Caco-2 (cell line): ENCODE results near the gene ZMYND15. TPM values are rescaled to one million over a fixed set of nuclear protein-coding genes. Genes with fewer than 3 reads are reported as not detected.

ENCODE experiments used
- BruUV-seq: library from RNA; stranded (reverse); fragments of 400-500 nt; replicated peaks from 2 replicates; lab custom pipeline; 2021; lab: Mats Ljungman, UMichigan
- CTCF ChIA-PET: fragments of 300-600 bp; sonication (Branson Sonifier 250); formaldehyde crosslinking; loops from one replicate; lab custom pipeline; 2022; ENCODE audit warnings: antibody characterized with exemption; lab: Charles Lee
- POLR2A ChIA-PET: fragments of 300-600 bp; sonication (Branson Sonifier 250); formaldehyde crosslinking; loops from one replicate; lab custom pipeline; 2022; ENCODE audit warnings: antibody characterized with exemption; lab: Charles Lee
- DNase-seq, 2 experiments: peaks; one replicate each; pipeline versions ENCODE4 v3.0.0 to v3.0.0-alpha.2; 2020 to 2022
- H3K27me3 ChIP-seq: replicated peaks from 2 replicates; pipeline ENCODE4 v1.6.0; 2011; ENCODE audit warnings: low read length; ENCODE audit not compliant: control insufficient read depth, insufficient read depth
- H3K36me3 ChIP-seq: 2 replicates; pipeline ENCODE4 v1.5.1; 2011; ENCODE audit warnings: low read length; ENCODE audit not compliant: control insufficient read depth, insufficient read depth
- H3K4me1 ChIP-seq: fragments of 250-450 bp; sonication (Bioruptor Pico); 2 replicates; pipeline ENCODE4 v1.5.1; 2020; ENCODE audit warnings: mild to moderate bottlenecking
- H3K4me3 ChIP-seq: 2 replicates; pipeline ENCODE4 v1.5.1; 2011; ENCODE audit warnings: low read depth, mild to moderate bottlenecking, control low read depth, low read length
- H3K9me3 ChIP-seq: fragments of 250-450 bp; sonication (Bioruptor Pico); 2 replicates; pipeline ENCODE4 v1.5.1; 2020; ENCODE audit warnings: mild to moderate bottlenecking, moderate library complexity
- H3K27ac Mint-ChIP-seq: one replicate; pipeline ENCODE4 v1.8.0; 2022; ENCODE audit warnings: mixed read lengths; ENCODE audit not compliant: unreplicated experiment
- H3K27me3 Mint-ChIP-seq: one replicate; pipeline ENCODE4 v1.8.0; 2022; ENCODE audit warnings: mixed read lengths; ENCODE audit not compliant: insufficient read depth, unreplicated experiment
- H3K36me3 Mint-ChIP-seq: one replicate; pipeline ENCODE4 v1.8.0; 2022; ENCODE audit warnings: mild to moderate bottlenecking, mixed read lengths; ENCODE audit not compliant: insufficient read depth, unreplicated experiment
- H3K4me1 Mint-ChIP-seq: one replicate; pipeline ENCODE4 v1.8.0; 2022; ENCODE audit warnings: low read depth, mixed read lengths; ENCODE audit not compliant: unreplicated experiment
- H3K4me3 Mint-ChIP-seq: one replicate; pipeline ENCODE4 v1.8.0; 2022; ENCODE audit warnings: mild to moderate bottlenecking, moderate library complexity, mixed read lengths; ENCODE audit not compliant: unreplicated experiment
- H3K9me3 Mint-ChIP-seq: one replicate; pipeline ENCODE4 v1.8.0; 2022; ENCODE audit warnings: mixed read lengths; ENCODE audit not compliant: unreplicated experiment
- CTCF ChIP-seq, 2 experiments: fragments of 200-600 bp in 1 of 2; IDR thresholded peaks; 1 replicate in 1 of 2; 2 replicates in 1 of 2; pipeline versions ENCODE4 v1.5.1 to v1.8.0; 2011 to 2022; ENCODE audit warnings: antibody characterized with exemption in 1 of 2, control low read depth in 1 of 2, inconsistent platforms in 1 of 2, low read depth in 1 of 2, low read length in 1 of 2, mild to moderate bottlenecking in 1 of 2, moderate library complexity in 1 of 2; ENCODE audit not compliant: insufficient read depth in 1 of 2, severe bottlenecking in 1 of 2, unreplicated experiment in 1 of 2
- intact Hi-C: fragments of 100-400 bp; cut with micrococcal nuclease; formaldehyde crosslinking; loops from one replicate; pipeline ENCODE4 v1.10.0; 2022; ENCODE audit not compliant: unreplicated experiment
- total RNA-seq: library from RNA; stranded (reverse); gene quantifications from 2 replicates; pipeline ENCODE4 v1.2.3, GENCODE V29; 2022

ZMYND15 gene
- total RNA-seq, 1 experiment from 2014 or later = 3.5 TPM

GRCh38 chr17:4764595-4764994, 25.0 kb downstream of the ZMYND15 start:
- H3K4me3 Mint-ChIP-seq = no peak overlapping the region
- Histone ChIP-seq H3K36me3 (no peaks in the 10 kb centered on the region), H3K4me1 (no peaks in the 10 kb centered on the region), H3K9me3 (no peaks in the 10 kb centered on the region), H3K27me3 (no peaks in the 10 kb centered on the region), H3K4me3 (no peak overlapping the region)
- ChIA-PET CTCF (no interaction called here), POLR2A (no interaction called here)
- no peak for TF ChIP-seq CTCF (IDR thresholded peaks at IDR 0.05; ENCODE audit: insufficient read depth in 1 of 2, low read depth in 1 of 2, low read length in 1 of 2, severe bottlenecking in 1 of 2, unreplicated experiment in 1 of 2)
- no peaks in the 10 kb centered on the region for H3K36me3 Mint-ChIP-seq
- H3K9me3 Mint-ChIP-seq = no peaks in the 10 kb centered on the region
- BruUV-seq = no TSS peak
- no peaks in the 10 kb centered on the region for H3K4me1 Mint-ChIP-seq
- intact Hi-C loops = no loop called here
- no peak for DNase-seq
- H3K27ac Mint-ChIP-seq = no peak overlapping the region
- H3K27me3 Mint-ChIP-seq = no peaks in the 10 kb centered on the region

- Mint-ChIP-seq H3K9me3 (no peaks in the 10 kb centered on the region), H3K27ac (no peak overlapping the region), H3K27me3 (no peaks in the 10 kb centered on the region), H3K4me1 (no peaks in the 10 kb centered on the region), H3K36me3 (no peaks in the 10 kb centered on the region), H3K4me3 (no peak overlapping the region)
- CTCF ChIA-PET = no interaction called here
- H3K36me3 ChIP-seq = no peaks in the 10 kb centered on the region
- intact Hi-C loops = no loop called here
- POLR2A ChIA-PET = no interaction called here
- no peaks in the 10 kb centered on the region for H3K9me3 ChIP-seq
- H3K4me3 ChIP-seq = no peak overlapping the region
- no peaks in the 10 kb centered on the region for H3K27me3 ChIP-seq
- H3K4me1 ChIP-seq = peaks cover 2% of the 10 kb centered on the region
- BruUV-seq = no TSS peak
- TF ChIP-seq CTCF (IDR thresholded peaks at IDR 0.05; ENCODE audit: insufficient read depth in 1 of 2, low read depth in 1 of 2, low read length in 1 of 2, severe bottlenecking in 1 of 2, unreplicated experiment in 1 of 2) = no peak
- no peak for DNase-seq
Observed at GRCh38 chr17:4766201-4766600, 26.6 kb downstream of the ZMYND15 start.

- Mint-ChIP-seq H3K27ac (no peak overlapping the region), H3K4me1 (peaks cover 3% of the 10 kb centered on the region), H3K9me3 (no peaks in the 10 kb centered on the region), H3K4me3 (no peak overlapping the region), H3K36me3 (no peaks in the 10 kb centered on the region), H3K27me3 (no peaks in the 10 kb centered on the region)
- ChIA-PET POLR2A (no interaction called here), CTCF (no interaction called here)
- no peaks in the 10 kb centered on the region for H3K27me3 ChIP-seq
- BruUV-seq = no TSS peak
- H3K4me1 ChIP-seq = peaks cover 6% of the 10 kb centered on the region
- intact Hi-C loops = no loop called here
- no peak overlapping the region for H3K4me3 ChIP-seq
- no peaks in the 10 kb centered on the region for H3K36me3 ChIP-seq
- DNase-seq = no peak
- no peak for TF ChIP-seq CTCF (IDR thresholded peaks at IDR 0.05; ENCODE audit: insufficient read depth in 1 of 2, low read depth in 1 of 2, low read length in 1 of 2, severe bottlenecking in 1 of 2, unreplicated experiment in 1 of 2)
- H3K9me3 ChIP-seq = no peaks in the 10 kb centered on the region
Observed at GRCh38 chr17:4766723-4767122, 27.1 kb downstream of the ZMYND15 start.
